Measurements from ENCODE around the gene AIP.
A peak's percentile ranks its signal among the peaks of the same experiment; 100 is the strongest.

The AIP gene

DNA sequence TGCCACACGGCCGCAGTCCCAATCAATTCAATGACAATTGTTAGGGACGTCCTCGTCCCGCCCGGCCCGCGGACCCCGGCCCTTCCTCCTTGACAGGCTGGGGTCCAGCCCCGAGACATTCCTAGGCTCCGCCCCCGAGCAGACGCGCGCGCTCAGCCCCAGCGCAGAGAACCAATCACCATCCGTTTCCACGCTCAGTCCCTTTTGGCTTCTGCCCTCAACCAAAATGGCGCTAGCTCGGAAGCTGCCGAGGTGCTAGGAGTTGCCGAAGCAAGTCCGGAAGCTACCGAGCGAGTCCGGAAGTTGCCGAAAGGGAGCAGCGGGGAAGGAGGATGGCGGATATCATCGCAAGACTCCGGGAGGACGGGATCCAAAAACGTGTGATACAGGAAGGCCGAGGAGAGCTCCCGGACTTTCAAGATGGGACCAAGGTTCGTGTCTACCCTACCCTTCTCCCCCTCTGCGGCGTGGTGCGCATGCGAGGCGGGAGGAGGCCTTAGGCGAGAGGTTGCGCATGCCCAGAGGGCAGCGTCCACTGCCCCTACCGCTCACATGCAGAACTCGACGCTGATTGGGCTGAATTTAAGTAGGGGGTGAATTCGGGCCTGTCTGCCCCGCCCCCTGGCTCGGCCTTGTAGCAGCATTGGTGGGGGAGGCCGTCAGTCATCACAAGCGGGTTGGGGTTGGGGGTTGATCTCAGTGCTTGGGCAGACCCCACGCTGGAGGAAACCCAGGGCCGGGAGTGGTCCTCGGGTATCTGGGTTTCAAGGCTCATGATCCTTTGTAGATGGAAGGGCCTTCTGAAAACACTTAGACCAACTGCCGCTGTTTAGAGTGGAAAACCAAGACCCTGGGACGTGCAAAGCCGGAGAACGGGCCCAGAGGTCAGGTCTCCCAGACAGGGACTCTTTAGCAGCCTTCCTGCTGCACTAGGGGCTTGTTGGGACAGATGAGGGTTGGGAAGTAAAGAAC lies at the start of gene AIP:
AIP (plus strand) TSS at position 200 of the 972 bp plus-strand sequence; CDS start at position 333, 133 bp downstream.
- DNase-seq (ENCODE audit: low spot score), result peak; percentile 100

- no peak for DNase-seq (ENCODE audit: low spot score)
Observed at GRCh38 chr11:67433536-67434394, 49.1 kb upstream of the AIP start.

GRCh38 chr11:67434395-67434881 lies 48.4 kb upstream of the AIP start:
- DNase-seq (ENCODE audit: low spot score), result no peak

GRCh38 chr11:67435031-67435726 lies 47.6 kb upstream of the AIP start:
- no peak for DNase-seq (ENCODE audit: low spot score)

- no peak for DNase-seq (ENCODE audit: low spot score)
Observed at GRCh38 chr11:67435727-67436458, 46.9 kb upstream of the AIP start.

DNA sequence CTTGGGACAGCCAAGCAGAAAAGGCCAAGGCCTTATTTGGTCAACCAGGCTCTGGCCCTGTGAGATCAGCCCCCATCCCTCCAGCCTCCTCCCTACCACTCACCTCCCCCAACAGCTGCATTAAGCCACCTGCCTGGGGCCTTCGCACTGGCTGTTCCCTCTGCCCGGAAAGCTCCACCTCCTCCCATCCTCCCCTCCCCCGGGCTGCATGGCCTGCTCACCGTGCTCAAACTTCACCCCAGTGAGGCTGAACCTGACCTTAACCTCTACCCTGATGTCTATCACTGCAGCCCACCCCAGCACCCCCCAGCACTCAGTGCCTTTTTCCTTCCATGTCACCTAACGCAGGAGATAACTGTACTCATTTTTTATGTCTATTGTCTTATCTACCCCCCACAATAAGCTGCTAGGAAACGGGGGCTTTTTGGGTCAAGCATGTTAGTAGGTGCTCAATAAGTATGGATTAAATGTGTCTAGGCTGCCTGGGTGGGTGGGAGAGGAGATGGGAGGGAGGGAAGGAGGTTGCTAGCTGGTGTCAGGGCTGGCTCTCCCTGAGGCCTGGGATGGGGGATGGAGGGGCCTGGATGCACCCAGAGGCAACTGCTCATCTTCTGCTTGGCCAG lies 46.3 kb upstream of the AIP start:
- DNase-seq (ENCODE audit: low spot score), result peak; percentile 89

DNA sequence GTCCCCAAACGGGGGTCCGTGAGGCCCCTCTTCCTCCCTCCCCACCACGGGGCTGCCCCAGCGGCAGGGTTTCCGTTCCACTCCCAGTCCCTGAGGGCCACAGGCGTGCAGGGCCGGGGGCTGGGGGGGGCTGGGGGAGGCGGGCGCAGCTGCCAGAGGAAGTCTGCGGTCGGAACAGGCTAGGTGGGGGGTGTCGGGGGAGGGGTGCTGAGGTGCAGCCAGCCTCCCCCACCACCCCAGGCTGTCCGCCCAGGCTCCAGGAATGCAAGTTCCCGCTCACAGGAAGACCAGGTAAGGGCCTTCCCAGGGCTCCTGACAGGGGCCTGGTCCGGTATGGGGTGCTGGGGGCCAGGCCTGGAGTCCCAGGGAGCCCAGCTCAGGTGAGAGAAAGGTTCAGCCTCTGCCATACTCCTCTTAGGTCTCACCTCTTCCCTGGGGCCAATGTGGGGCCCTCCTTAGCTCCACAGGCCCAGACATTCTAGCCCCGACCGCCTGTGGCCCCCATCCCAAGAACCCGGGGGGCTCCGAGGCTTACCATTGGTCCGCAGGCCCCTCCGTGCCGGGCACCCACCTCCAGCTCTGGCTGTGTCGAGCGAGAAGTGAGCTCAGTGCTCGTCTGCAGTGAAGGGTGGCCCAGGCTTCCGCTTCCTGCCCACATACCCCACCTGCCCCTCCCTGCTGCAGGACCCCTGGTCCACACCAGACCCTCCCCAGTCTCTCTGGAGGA lies 45.6 kb upstream of the AIP start, which contains the start of gene PTPRCAP:
PTPRCAP (minus strand) TSS at position 601 of the 727 bp plus-strand sequence; CDS start at position 538, 63 bp downstream.
- no peak for DNase-seq (ENCODE audit: low spot score)

- DNase-seq (ENCODE audit: low spot score), result no peak
Observed at GRCh38 chr11:67437809-67438157, 45.0 kb upstream of the AIP start.

DNA sequence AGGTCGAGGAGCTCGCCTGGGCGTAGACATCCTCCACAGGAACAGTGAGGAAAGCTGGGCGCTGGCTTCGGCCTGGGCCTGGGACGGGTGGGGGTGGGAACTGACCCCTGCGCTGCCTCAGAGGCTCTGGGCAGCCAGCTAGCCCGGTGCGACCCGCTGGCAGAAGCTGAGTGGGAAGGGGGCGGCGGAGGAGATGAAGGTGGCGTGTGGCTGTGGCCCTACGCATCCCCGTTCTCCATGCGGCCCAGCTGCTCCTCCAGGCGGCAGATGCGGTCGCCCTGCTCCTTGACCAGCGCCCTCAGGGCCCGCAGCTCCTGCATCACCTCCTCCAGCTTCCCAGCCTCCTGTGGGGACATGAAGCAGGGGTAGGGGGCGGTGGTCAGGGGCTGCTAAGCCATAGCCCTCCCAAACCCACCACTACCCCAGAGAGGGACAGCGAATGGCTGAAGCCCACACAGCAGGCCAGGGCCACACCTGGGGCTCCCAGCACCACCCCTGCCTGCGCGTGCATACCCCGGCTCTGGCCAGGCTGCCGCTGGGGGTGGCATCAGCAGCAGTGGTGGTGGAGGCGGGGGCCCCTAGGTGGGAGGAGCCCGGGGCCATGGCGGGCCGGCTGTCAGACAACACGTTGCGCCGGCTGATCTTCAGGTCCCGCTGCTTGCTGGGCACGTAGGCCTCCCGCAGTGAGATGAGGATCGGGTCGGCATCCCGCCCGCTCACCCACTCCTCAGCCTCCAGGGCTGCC lies 44.5 kb upstream of the AIP start:
- DNase-seq (ENCODE audit: low spot score), result no peak

GRCh38 chr11:67439321-67440228 lies 43.3 kb upstream of the AIP start:
- DNase-seq (ENCODE audit: low spot score), result peak; percentile 92

GRCh38 chr11:67440229-67441097 lies 42.4 kb upstream of the AIP start:
- no peak for DNase-seq (ENCODE audit: low spot score)

DNA sequence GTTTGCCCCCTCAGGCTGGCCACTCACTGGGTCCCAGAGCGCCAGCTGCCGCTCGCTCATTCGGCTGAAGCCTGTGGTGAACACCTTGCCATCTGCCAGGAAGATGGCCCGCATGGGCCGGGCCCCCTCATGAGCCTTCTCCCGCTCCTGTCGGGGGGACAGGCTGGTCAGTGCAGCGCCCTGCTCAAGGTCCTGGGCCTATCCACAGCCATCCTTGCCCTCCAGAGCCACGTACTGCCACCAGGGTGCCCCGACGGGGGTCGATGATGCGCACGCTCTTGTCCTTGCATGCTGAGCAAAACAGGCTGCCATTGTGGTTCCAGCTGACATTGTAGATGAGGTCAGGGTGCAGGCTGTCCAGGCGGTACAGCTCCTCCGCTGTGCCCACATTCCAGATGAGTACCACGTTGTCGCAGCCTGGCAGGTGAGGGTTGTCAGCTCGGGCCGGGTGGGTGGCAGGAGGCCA lies 41.7 kb upstream of the AIP start:
- no peak for DNase-seq (ENCODE audit: low spot score)

- no peak for DNase-seq (ENCODE audit: low spot score)
Observed at GRCh38 chr11:67441731-67442351, 41.0 kb upstream of the AIP start.

- DNase-seq (ENCODE audit: low spot score), result no peak
Observed at GRCh38 chr11:67442504-67443404, 40.1 kb upstream of the AIP start.

- DNase-seq (ENCODE audit: low spot score), result no peak
Observed at GRCh38 chr11:67445515-67445914, 37.3 kb upstream of the AIP start.

- DNase-seq (ENCODE audit: low spot score), result no peak
Observed at GRCh38 chr11:67448220-67448609, 34.6 kb upstream of the AIP start.
